NK-92 (cell line): ENCODE data around the gene BCAS3.

ENCODE experiments used
- DNase-seq: peaks from one replicate; lab custom pipeline; 2025; ENCODE audit not compliant: unreplicated experiment; lab: John Stamatoyannopoulos, UW

Gene BCAS3

DNA sequence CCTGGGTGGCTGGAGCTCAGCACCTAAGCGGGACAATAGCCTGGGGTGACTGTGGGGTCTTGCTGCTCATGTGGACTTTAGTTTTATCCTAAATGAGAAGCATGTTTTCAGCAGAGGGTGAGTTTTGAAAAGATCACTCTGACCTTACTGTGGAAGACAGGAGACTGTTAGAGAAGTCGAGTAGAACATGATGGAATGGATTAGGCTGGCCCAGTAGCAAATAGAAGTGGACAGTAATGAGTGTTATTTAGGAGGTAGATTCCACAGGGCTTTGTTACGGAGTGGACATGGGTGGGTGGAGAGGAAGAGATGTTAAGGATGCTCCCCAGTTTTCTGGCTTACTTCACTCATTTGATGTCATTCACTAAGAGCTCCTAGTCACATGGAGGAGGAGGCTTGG lies 648.7 kb downstream of the BCAS3 start:
- no peak for DNase-seq

DNA sequence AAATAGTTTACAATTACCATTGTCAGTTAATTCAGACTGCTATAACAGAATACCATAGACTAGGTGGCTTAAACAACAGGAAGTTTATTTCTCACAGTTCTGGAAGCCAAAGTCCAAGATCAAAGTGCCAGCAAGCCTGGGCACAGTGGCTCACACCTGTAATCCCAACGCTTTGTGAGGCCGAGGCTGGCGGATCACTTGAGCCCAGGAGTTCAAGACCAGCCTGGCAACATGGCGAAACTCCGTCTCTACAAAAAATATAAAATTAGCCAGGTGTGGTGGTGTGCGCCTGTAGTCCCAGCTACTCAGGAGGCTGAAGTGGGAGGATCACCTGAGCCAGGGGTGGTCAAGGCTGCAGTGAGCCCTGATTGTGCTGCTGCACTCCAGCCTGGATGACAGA lies 650.7 kb downstream of the BCAS3 start:
- DNase-seq = no peak

DNA sequence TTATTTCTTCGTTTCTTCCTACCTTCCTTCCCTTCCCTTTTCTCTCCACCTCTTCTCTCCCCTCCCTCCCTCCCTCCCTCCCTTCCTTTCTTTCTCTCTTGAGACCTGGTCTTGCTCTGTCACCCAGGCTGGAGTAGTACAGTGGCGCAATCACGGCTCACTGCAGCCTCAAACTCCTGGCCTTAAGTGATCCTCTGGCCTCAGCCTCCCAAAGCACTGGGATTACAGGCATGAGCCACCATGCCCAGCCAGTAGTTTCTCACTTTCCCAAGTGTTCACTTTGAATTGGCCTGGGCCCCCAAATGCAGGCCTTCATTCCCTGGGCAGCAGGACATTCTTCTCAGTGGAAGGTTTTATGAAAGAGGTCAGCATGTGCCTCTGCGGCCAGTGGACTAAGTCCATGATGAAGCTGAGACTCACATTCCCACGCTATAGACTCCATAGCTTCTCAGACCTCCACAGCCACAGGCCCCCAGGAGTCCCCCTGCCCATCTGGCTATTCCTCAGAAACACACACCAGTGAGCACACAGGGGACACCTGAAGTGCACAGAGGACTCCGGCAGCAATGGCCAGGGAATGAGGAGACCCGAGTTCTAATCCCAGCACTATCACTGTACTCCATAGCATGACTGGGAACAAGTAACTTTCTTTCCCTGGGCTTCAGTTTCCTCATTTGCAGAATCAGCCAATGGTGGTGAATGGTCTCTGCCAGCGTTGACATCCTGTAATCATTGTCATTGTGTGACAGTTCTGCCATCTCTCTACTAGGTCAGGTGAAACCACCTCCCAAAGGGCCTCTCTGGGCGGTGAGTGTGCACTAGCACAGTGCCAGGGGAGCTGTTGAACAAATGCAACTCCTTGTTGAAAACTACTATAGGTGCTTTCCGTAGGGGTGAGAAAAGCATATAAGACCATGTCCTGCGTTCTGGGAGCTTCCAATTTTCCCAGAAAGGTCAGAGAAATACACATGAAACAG lies 652.8 kb downstream of the BCAS3 start:
- DNase-seq = no peak

DNA sequence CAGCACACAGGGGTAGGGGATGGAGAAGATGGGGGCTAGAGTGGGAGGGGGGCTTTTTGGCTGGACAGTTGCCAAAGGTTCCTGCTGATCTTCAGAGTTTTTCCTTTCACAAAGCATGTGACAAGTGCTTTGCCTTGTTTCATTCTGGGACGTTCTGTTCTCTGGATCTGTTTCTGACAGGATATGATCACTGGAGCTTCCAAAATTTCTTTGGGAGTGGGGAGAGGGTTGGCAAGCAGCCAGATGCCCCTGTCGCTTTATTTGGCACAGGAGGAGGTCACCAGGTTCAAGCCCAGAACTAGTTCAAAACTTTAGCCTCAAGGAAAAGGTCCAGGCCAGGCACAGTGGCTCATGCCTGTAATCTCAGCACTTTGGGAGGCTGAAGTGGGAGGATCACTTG lies 653.5 kb downstream of the BCAS3 start:
- no peak for DNase-seq

DNA sequence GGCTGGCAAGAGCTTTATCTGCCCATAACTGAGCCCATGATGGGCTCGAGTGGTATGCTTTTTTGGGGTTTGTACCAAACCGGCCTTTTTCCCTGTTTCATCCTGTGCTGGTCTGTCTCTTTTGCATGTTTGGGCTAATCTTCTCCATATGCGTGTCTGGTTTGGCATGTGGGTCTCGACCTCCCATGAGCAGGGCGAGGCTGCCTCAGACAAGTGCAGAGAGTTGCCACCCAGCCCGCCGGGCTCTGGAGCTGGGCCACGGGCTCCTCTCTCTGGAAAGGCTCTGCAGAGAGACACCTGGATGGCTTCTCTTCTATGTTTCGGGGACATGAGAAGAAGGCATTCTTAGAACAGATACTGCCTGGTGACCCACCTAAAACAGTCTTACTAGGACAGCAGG lies 654.2 kb downstream of the BCAS3 start:
- no peak for DNase-seq

DNA sequence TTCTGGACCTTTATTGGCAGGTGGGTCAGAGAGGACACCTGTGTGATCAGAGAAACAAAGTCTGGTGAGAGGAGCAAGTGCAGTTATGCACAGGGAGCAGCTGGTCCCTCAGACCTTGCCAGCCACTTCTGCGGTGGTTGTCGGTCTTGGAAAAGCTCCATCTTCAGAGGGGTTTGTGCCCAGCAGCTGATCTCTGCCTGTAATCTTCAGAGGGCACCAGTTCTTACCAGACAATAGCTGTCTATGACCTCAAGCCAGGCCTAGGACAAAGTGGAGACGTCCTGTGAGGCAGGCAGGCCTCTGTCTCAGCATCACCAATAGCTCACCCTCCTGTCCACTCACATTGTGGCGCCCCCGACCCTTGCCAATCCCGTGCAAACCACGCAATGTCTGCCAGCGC lies 655.5 kb downstream of the BCAS3 start:
- no peak for DNase-seq

DNA sequence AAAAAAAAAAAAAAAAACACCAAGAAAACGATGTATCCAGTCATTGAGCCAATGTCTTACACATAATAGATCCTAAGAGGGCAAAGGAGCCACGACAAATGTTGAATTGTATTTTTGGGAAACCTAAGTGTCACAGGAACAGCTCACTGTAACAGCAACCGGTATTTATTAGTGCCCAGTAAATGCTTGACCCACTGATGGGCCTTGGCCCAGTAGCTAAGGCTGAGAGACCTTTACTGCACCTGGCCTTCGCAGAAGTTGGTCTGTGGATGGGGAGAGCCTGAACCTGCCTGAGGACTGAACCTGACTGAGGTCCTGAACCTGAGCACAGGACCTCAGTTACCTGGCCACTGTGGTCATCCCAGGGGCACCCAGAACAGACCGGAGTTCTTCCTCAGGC lies 657.0 kb downstream of the BCAS3 start:
- DNase-seq = no peak

DNA sequence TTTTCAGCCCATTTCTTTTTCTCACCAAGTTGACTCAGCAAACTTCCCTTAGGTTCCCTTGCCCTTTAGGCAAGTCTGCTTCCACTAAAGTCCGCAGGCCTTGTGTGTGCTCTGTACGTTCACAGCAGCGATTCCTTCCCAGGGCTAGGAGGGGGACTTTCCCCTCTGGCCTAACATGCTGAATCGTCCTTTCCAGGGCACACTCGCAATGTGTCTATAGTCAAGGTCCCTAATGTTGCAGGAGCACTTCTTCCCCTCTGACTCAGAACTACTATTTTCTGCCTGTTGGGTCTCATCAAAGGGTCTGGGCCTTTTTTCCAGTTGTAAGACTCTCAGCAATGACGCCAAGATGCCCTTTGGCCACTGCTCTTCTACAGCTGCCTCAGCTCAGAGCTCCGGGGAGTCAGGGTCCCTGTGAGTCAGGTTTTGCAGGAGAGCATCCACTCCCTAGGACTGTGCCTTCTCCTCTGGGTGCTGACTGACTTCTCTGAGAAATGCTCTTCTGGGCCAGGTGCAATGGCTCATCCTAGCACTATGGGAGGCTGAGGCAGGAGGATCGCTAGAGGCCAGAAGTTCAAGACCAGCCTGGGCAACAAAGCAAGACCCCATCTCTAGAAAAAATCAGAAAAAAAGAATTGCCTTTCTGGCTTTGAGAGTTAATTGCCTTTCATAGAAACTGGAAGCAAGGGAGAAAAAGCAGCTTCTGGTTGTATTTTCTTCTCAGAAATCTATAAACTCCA lies 657.6 kb downstream of the BCAS3 start:
- no peak for DNase-seq

DNA sequence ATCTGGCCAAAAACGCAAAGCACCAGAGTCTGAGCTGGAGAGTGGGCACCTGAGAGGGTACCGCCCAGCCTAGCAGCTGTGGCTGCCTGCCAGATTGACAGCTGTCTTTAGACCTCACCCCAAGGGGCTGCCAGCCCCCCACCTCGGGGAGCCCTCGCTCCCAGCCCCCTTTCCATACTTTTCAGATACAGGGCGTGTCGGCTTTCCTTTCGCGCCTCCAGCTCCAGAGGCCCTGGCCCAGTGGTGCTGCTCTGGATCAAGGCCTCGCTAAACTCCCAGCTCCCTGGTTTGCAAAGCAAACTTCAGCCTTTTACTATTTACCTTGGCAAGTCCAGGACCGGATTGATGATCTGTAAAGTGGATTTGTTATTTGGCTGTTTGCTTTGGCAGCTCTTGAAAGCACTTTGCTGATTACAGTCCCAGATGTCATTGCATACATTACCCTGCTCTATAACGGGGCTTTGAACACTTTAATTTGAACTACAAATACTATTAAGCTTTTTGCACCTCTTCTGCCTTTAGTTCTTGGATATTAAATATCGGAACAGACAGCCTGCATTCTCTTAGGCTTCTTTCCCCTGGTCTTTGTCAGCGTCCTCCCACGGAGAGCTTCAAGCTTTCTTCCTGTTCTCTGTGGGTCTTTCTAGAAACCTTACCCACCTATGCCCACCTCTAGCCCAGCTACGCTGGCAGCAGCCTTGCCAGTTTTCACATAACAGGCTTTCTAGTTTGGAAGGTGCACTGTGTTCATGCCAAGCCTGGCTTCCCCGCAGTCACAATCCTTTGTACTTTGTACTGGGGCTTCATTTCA lies 658.4 kb downstream of the BCAS3 start:
- no peak for DNase-seq

DNA sequence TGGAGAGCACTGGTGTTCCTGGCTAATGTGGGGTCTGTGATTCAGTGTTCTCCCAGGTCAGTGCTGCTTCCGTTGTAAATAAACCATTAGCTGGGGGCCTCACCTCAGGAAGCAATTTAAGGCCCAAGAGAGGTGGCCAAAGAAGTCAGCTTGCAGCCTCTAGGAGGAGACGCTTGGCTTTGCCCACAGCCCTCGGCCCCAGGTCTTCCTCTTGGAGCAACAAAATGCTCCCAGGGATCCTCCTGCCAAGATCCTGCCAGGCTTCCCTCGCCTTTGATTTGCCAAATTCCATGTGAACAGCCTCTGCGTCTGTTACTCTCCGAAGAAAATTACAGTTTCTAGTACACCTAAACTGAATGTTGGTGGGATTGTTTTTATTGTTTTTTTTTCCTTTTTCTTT lies 659.6 kb downstream of the BCAS3 start:
- DNase-seq = no peak

DNA sequence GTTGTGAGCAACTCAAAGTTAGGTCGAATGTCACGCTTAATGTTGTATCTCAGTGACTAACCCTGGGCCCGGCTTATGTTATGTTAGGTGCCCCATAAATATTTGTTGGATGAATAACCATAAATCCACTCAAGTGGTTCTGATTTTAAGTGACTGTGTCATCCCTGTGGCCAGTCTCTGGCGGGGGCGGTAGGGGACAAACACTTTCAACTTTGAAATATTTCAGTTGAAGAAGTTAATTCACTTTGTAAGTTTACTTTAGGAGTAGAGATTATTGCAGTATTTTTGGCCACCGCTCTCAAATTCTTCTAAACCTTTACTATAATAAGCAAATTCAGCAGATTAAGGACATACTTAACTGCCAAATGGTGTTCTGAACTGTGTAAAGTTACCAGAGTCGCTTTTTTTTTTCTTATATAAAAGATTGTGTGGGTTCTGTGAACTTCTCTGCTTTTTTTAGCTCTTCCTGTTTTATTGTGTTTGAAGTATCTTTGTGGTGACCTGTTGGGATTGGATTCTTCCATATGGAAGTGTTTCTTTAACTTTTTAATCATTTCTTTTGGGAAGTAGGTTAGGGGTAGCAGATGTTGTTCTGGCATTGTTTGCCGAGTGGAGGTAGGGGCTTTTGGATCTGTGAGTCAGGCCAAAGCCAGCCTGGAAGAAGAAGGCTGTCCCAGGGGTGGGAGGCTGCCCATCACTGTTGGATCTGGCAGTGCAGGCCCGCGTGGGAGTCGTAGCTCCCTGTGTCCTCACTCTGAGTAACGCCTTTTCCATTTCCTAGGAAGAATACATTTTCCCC lies 660.5 kb downstream of the BCAS3 start:
- DNase-seq = no peak

DNA sequence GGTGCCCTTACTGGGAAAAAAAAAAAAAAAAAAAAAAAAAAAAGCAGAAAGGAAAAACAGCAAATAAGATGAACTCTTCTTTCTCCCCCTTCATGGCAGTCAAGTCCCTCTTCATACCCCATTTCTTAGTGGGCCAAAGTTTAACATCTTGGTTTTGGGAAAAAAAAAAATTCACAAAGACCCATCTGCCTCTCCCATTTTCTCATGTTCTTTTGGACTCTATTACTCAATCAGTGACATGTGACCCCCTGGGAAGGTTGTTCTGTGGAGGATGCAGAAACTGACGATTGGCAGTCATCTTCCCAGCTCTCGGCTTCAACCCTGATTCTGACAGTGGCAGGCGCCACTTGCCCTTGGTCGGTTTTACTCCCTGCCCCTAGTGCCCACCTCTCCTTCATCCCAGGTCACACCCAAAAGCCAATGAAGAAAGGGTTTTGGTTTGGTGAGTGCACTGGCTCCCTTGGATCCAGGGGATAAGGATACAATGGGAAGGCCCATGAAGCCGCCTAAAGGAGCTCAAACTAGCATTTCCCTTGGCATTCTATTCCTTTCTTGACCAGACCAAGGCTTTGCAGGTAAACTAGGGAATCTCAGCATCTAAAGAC lies 661.3 kb downstream of the BCAS3 start:
- DNase-seq = no peak

DNA sequence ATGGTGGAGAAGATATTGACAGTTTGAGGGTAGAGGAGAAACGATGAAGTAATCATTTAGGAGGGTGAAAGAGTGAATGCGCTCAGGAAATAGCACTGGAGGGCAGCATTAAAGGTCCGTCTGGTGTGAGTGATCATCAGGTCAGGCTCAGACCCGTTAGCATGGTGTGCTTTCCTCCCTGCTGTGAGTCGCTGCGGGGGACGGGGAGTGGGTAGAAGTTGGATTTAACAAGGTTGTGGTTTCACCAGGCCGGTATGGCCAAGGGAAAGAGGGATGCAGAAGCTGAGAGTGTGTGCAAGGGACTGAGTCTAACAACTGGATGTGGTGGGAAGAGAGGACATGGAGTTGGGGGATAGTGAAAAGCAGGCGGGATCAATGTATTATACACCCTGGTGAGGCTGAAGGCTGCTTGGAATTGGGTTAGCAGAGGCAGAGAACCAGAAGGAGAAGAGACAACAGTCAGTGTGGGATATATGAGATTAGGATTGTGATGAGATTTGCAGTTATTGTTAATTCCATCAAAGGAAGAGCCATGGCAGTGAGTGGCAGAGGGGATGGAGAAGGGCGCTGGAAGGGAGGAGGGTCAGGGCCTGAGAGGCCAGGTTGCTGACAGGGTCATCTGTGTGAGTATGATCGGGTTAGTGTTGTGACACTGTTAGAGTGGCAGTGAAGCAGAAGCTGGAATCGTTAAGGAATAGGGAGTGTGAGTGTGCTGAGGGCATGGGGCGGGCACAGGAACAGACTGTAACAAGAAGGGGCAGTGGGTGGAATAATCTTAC lies 663.0 kb downstream of the BCAS3 start:
- no peak for DNase-seq

DNA sequence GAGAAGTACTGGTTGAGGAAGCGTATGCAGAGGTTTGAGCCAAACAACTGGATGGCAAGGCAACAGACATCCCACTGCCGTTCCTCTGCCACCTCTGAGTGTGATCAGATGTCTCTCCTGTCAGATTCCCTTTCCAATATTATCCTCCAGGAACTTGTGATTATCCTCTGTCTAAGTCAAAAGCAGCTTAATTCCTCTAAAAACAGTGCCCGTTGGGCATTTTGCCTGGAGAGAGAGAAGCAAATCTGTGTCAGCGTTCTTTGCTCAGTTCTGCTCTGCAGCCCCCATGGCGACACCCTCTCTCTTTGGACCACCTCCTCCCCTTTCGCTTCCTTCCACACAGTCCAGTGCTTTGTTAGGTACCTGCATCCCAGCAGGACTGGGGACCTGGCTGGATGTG lies 665.9 kb downstream of the BCAS3 start:
- no peak for DNase-seq

DNA sequence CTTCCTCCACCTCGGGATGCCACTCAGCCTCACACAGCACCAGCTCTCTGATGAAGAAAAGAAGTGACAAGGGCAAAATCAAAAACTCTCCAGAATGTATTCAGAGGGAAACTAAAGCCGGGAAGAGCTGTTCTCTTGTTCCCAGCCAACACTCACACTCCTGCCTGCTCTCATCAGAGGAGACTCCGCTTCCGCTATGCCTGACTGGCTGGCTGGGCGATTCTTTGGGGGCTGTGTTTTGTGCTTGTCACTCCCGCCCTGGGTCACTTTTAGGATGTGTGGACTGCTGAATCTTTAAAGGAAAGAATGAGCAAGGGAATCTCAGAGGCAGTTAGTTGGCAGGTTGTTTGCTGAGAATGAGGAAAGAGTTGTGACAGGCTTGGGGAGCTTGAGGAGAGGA lies 667.4 kb downstream of the BCAS3 start:
- DNase-seq = no peak

DNA sequence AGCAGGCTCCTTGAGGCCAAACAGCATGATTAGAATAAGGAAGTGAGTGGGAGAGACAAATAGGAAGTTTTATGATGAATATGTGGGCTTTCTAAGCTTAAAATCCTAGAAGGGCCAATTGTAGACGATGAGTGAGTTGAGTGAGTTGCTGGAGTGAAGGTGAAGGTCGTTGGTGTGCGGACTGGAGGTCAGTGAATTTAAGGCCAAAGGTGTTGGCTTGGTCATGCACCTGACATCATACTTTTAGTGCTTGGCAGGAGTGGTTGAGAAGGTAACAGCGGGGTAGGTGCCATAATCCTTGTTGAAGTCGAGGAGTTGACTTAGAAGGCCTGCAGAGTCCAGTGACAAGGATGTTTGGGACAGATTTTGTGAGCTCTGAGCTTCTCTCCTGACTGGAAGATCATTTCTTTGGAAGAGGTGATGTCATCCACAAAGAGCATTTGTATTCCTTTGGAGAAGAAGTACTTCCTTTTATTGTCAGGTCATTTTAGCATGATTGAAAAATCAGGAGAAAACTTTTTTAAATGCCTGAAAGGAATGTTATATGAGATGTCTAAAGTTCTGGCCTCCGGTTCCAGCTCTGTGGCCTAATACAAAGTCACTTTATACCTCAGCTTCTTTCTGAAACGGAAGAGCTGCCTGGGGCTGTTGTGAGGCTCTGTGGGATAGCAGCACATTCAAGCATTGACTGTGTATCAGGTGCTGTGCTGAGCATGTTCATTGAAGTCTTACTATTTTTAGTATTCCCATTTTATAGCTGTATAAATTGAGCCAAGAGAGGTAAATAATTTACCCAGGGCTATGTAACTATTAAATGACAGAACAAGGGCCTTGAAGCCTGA lies 668.4 kb downstream of the BCAS3 start:
- DNase-seq = no peak

DNA sequence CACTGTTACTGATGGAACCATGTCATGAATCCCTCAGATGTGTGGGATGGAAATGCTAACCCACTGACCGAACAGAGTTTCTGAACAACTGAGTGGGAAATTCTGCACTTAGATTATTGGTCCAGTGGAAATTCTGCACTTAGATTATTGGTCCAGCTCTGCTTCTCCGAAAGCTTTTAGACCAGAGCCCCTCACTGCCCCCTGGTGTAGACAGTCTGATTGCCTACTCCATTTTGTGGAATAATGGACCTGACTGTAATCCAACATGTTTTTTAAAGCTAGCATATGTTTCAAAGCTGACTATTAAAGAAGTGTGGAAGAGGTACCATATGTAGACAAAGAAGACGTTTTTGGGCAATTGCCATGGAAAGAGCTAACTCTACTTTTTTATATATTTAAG lies 671.7 kb downstream of the BCAS3 start:
- DNase-seq = no peak

DNA sequence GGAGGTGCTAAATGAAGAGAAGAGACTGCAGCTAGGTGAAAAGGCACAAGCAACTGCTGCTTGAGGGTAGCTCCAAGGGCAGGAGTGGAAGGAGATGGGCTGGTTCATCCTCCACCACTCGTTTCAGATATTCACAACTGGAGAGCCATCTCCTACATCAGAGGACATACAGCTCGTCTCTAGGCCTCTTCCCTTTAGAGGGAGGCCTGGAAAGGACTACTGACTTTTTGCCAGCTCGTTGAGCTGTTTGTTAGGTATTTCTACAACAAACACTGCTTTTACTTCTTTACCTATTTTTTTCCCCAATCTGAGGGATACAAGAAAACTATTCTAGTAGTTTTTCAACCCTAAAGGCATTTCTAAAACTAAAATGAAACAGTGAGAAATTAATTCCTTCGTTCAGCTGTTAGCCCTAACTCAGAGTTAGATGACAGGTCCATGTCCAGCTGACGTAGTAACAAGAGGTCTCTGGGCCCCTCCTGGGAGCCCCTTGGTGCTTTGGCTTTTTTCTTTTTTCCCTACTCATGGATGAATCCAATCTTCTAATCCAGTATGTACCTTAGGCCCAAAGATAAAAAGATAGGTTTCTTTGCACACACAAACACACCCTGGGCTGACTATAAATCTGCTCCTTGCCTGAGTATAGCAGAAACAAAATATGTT lies 674.2 kb downstream of the BCAS3 start:
- DNase-seq = no peak
